HepG2 (cell line): Measurements from ENCODE around the gene ZFX. TPM values are rescaled to one million over a fixed set of nuclear protein-coding genes. Genes with fewer than 3 reads are reported as not detected.

Source experiments
- DPF2 ChIP-seq: sonication (generic); formaldehyde crosslinking; IDR thresholded peaks from 2 replicates; pipeline ENCODE4 v1.4.0; 2020; ENCODE audit warnings: mild to moderate bottlenecking, low read depth, missing genetic modification reagents, borderline replicate concordance
- ELF4 ChIP-seq: sonication (generic); formaldehyde crosslinking; IDR thresholded peaks from 2 replicates; pipeline ENCODE4 v1.5.0; 2020; ENCODE audit warnings: missing genetic modification reagents, mild to moderate bottlenecking, moderate library complexity, borderline replicate concordance
- FOXA1 ChIP-seq, 2 experiments: fragments of 450-650 bp in 1 of 2; sonication (generic) in 1 of 2; formaldehyde crosslinking in 1 of 2; IDR thresholded peaks; 2 replicates each; pipeline versions ENCODE4 v1.4.0 to v1.6.1; 2016 to 2020; ENCODE audit warnings: missing genetic modification reagents in 1 of 2
- GTF2F1 ChIP-seq: fragments of 150-350 bp; IDR thresholded peaks from 2 replicates; pipeline ENCODE4 v1.6.1; 2014; ENCODE audit warnings: low read length
- HES4 ChIP-seq: sonication (generic); formaldehyde crosslinking; IDR thresholded peaks from 2 replicates; pipeline ENCODE4 v1.9.0; 2021; ENCODE audit warnings: mild to moderate bottlenecking, missing genetic modification reagents, borderline replicate concordance
- HNF4A ChIP-seq: sonication (generic); formaldehyde crosslinking; IDR thresholded peaks from 2 replicates; pipeline ENCODE4 v1.4.0; 2020; ENCODE audit warnings: missing genetic modification reagents
- KLF11 ChIP-seq: IDR thresholded peaks from 2 replicates; pipeline ENCODE4 v1.6.1; 2016; ENCODE audit warnings: missing compliant biosample characterization
- NCOR1 ChIP-seq: fragments of 200-600 bp; sonication (generic); IDR thresholded peaks from 2 replicates; pipeline ENCODE4 v1.7.0; 2017; ENCODE audit warnings: antibody characterized with exemption, low read length, borderline replicate concordance
- NFIB ChIP-seq: sonication (generic); formaldehyde crosslinking; IDR thresholded peaks from 2 replicates; pipeline ENCODE4 v1.9.0; 2021; ENCODE audit warnings: missing genetic modification reagents, mild to moderate bottlenecking, borderline replicate concordance
- NKX3-1 ChIP-seq: sonication (generic); formaldehyde crosslinking; IDR thresholded peaks from 2 replicates; pipeline ENCODE4 v1.5.0; 2020; ENCODE audit warnings: missing genetic modification reagents
- NR1H2 ChIP-seq: sonication (generic); formaldehyde crosslinking; IDR thresholded peaks from 2 replicates; pipeline ENCODE4 v1.8.1; 2022; ENCODE audit warnings: low read depth, missing genetic modification reagents, borderline replicate concordance
- SP140L ChIP-seq: sonication (generic); formaldehyde crosslinking; IDR thresholded peaks from 2 replicates; pipeline ENCODE4 v1.4.0; 2020; ENCODE audit warnings: missing genetic modification reagents, borderline replicate concordance
- TFE3 ChIP-seq: IDR thresholded peaks from 2 replicates; pipeline ENCODE4 v1.6.1; 2016
- THRA ChIP-seq: sonication (generic); formaldehyde crosslinking; IDR thresholded peaks from 2 replicates; pipeline ENCODE4 v1.4.0; 2020; ENCODE audit warnings: missing genetic modification reagents, borderline replicate concordance
- ZNF205 ChIP-seq: IDR thresholded peaks from 2 replicates; pipeline ENCODE4 v1.6.1; 2018; ENCODE audit warnings: missing biosample characterization, missing genetic modification reagents
- ZNF276 ChIP-seq: sonication (generic); formaldehyde crosslinking; IDR thresholded peaks from 2 replicates; pipeline ENCODE4 v1.4.0; 2020; ENCODE audit warnings: mild to moderate bottlenecking, low read depth, missing genetic modification reagents
- ZNF337 ChIP-seq: sonication (generic); formaldehyde crosslinking; IDR thresholded peaks from 2 replicates; pipeline ENCODE4 v1.5.1; 2020; ENCODE audit warnings: missing genetic modification reagents, low read depth, mild to moderate bottlenecking, borderline replicate concordance
- ZNF362 ChIP-seq: sonication (generic); formaldehyde crosslinking; IDR thresholded peaks from 2 replicates; pipeline ENCODE4 v1.4.0; 2020; ENCODE audit warnings: missing genetic modification reagents, mild to moderate bottlenecking, borderline replicate concordance
- ZNF484 ChIP-seq: sonication (generic); formaldehyde crosslinking; IDR thresholded peaks from 2 replicates; pipeline ENCODE4 v1.5.1; 2020; ENCODE audit warnings: mild to moderate bottlenecking, low read depth, missing genetic modification reagents, borderline replicate concordance
- ZNF567 ChIP-seq: sonication (generic); formaldehyde crosslinking; IDR thresholded peaks from 2 replicates; pipeline ENCODE4 v1.8.1; 2023; ENCODE audit warnings: mild to moderate bottlenecking, missing genetic modification reagents, borderline replicate concordance
- ZNF678 ChIP-seq: sonication (generic); formaldehyde crosslinking; IDR thresholded peaks from 2 replicates; pipeline ENCODE4 v1.4.0; 2020; ENCODE audit warnings: mild to moderate bottlenecking, missing genetic modification reagents
- ZNF703 ChIP-seq: sonication (generic); formaldehyde crosslinking; IDR thresholded peaks from 2 replicates; pipeline ENCODE4 v1.5.1; 2020; ENCODE audit warnings: missing genetic modification reagents, mild to moderate bottlenecking, moderate library complexity, borderline replicate concordance
- ZNF776 ChIP-seq: sonication (generic); formaldehyde crosslinking; IDR thresholded peaks from 2 replicates; pipeline ENCODE4 v1.4.0; 2020; ENCODE audit warnings: mild to moderate bottlenecking, missing genetic modification reagents
- ZSCAN12 ChIP-seq: sonication (generic); formaldehyde crosslinking; IDR thresholded peaks from 2 replicates; pipeline ENCODE4 v1.9.0; 2021; ENCODE audit warnings: mild to moderate bottlenecking, missing genetic modification reagents
- polyA plus RNA-seq, 8 experiments: library from polyadenylated mRNA; depleted of rRNA in 3 of 8; stranded (reverse) in 7 of 8; unstranded in 1 of 8; fragments of >200 nt; fragmentation: Illumina TruSeq in 4 of 8; extraction: Trizol in 4 of 8; gene quantifications; 2 replicates each; pipeline versions ENCODE4 v1.2.1 to v1.2.3, GENCODE V29; 2011 to 2016; ENCODE audit warnings: low read depth in 4 of 8, missing spikeins in 1 of 8, mixed read lengths in 1 of 8; ENCODE audit not compliant: insufficient read depth in 1 of 8
- total RNA-seq, 5 experiments: library from RNA; depleted of rRNA; stranded (reverse); fragments of >200 nt; fragmentation: Illumina TruSeq; extraction: Trizol; gene quantifications; 2 replicates each; pipeline ENCODE4 v1.2.3, GENCODE V29; 2016; ENCODE audit warnings: low read depth in 1 of 5

ZFX gene
- total and polyA plus RNA-seq, 2 of the 13 experiments (the other 11 are each of a cell fraction or from before 2014, with no cell fraction given) = 13.8 to 37.3 TPM

- TF ChIP-seq SP140L (CRISPR knock-in tag) (no peak), ZNF776 (no peak), NCOR1 (peak; percentile 30; the same call in 1 of the 2 replicates), TFE3 (CRISPR knock-in tag) (no peak), ELF4 (CRISPR knock-in tag) (no peak), ZNF337 (CRISPR knock-in tag) (no peak), ZNF276 (CRISPR knock-in tag) (no peak), ZNF205 (CRISPR knock-in tag) (no peak), HNF4A (CRISPR knock-in tag) (peak; percentile 84), DPF2 (CRISPR knock-in tag) (peak; percentile 24; the same call in 1 of the 2 replicates), KLF11 (no peak), ZNF567 (CRISPR knock-in tag) (no peak), NKX3-1 (no peak), NR1H2 (no peak), ZNF703 (CRISPR knock-in tag) (no peak), HES4 (CRISPR knock-in tag) (no peak), ZNF678 (CRISPR knock-in tag) (no peak), GTF2F1 (no peak), ZNF484 (CRISPR knock-in tag) (no peak), FOXA1 (IDR thresholded peaks at IDR 0.05) (no peak), FOXA1 (CRISPR knock-in tag; IDR thresholded peaks at IDR 0.05) (peak; percentile 54), ZSCAN12 (no peak), NFIB (CRISPR knock-in tag) (no peak), ZNF362 (CRISPR knock-in tag) (peak; percentile 55; the same call in 1 of the 2 replicates), THRA (CRISPR knock-in tag) (no peak)
These were observed 103.5 kb downstream of the ZFX start (continued) for GRCh38 chrX:24253030-24253429.
